SH-SY5Y (cell line): ENCODE results near the gene MBP.

Experiments
- GATA2 ChIP-seq: IDR thresholded peaks from 2 replicates; pipeline ENCODE4 v1.6.1; 2011; ENCODE audit warnings: mild to moderate bottlenecking, low read depth, low read length
- GATA3 ChIP-seq: IDR thresholded peaks from 2 replicates; pipeline ENCODE4 v1.6.1; 2011; ENCODE audit warnings: low read depth, mild to moderate bottlenecking, low read length, moderate library complexity

DNA sequence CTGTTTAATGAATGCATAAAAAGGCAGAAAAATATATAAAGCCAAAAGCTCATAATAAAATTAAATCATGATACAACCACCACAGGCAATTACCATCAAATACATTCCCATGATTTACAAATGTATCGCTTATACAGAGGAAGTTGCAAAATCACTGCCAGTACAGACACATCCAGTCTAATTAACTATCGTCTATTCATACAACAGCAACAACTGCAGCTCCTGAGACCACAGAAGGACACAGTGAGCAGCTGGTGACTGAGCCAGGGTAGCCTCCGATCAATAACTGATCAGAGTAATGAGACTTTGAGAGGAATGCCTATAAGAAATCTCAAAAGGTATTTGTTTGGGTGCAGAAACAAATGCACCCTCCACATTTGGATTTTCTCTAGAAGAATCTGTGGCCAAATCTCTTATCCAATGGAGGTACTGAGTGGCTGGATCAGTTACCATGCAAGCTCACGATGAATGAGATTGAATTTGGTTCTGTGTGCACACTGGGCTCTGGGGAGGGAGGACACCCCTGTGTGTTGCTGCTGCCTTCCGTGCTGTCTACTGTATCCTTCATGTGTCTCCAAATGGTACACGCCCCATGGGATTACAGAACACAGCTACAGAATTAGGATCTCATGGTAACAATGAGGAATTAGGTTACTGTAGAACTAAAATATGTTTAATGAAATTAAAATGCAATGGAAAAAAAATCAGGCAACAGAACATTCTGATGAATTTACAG is 119.6 kb downstream of the MBP start:
- TF ChIP-seq GATA3: no peak
- no peak for TF ChIP-seq GATA2
